ENCODE data around the gene EGFL7.

GRCh38 chr9:136629001-136629878 lies 33.5 kb upstream of the EGFL7 start:
- TF ChIP-seq CTCF (IDR thresholded peaks at IDR 0.05) (no peak), POLR2A (IDR thresholded peaks at IDR 0.05) (no peak), EP300 (IDR thresholded peaks at IDR 0.05) (no peak)

Data from ovary (tissue), 3 donors.